ENCODE data around the gene KRT6A.

GRCh38 chr12:52442600-52443061 is 50.4 kb downstream of the KRT6A start:
- no peak for TF ChIP-seq RB1 (IDR thresholded peaks at IDR 0.05; ENCODE audit: borderline replicate concordance)
- TF ChIP-seq ZNF24 (IDR thresholded peaks at IDR 0.05): no peak
- no peak for TF ChIP-seq EP300 (IDR thresholded peaks at IDR 0.05; ENCODE audit: borderline replicate concordance in 1 of 2, control insufficient read depth in 1 of 2, low read depth in 2 of 2, low read length in 2 of 2)
- no peak for TF ChIP-seq EZH2 (IDR thresholded peaks at IDR 0.05; ENCODE audit: borderline replicate concordance, control insufficient read depth, low read depth, low read length)
- TF ChIP-seq CTCF (IDR thresholded peaks at IDR 0.05 in 2 of 3, conservative IDR thresholded peaks at IDR 0.05 in 1 of 3; ENCODE audit: control insufficient read depth in 2 of 3, extremely low read depth in 1 of 3, insufficient read depth in 1 of 3, low read depth in 3 of 3, low read length in 3 of 3): no peak

Measured in GM12878 (cell line).